Fibroblast of skin of right quadriceps (primary cell): ENCODE measurements around the gene SPACA4.
"Not testable (repeated sequence)": the region's sequence is repeated elsewhere in the genome, so short reads cannot be mapped to it uniquely, and the experiment has no call there.

Experiments used
- DNase-seq: peaks from one replicate; pipeline ENCODE4 v3.0.0-alpha.2; 2013

Gene SPACA4

GRCh38 chr19:48619692-48620585 lies 13.4 kb downstream of the SPACA4 start:
- no peak for DNase-seq

GRCh38 chr19:48623556-48624066 lies 17.1 kb downstream of the SPACA4 start:
- no peak for DNase-seq

GRCh38 chr19:48624067-48624594 lies 17.6 kb downstream of the SPACA4 start:
- peak; percentile 98 for DNase-seq

- no peak for DNase-seq
Measured at GRCh38 chr19:48624791-48625723, 18.5 kb downstream of the SPACA4 start.

GRCh38 chr19:48625891-48626327 lies 19.4 kb downstream of the SPACA4 start:
- no peak for DNase-seq

- DNase-seq = no peak
Measured at GRCh38 chr19:48627201-48627864, 20.8 kb downstream of the SPACA4 start.

- no peak for DNase-seq
Measured at GRCh38 chr19:48627865-48628314, 21.3 kb downstream of the SPACA4 start.

GRCh38 chr19:48628486-48629296 lies 22.1 kb downstream of the SPACA4 start:
- no peak for DNase-seq

- DNase-seq = no peak
Measured at GRCh38 chr19:48629297-48629598, 22.7 kb downstream of the SPACA4 start.

- no peak for DNase-seq
Measured at GRCh38 chr19:48629599-48630295, 23.2 kb downstream of the SPACA4 start.

GRCh38 chr19:48630296-48631063 lies 23.9 kb downstream of the SPACA4 start:
- DNase-seq = peak; percentile 45

- DNase-seq = no peak
Measured at GRCh38 chr19:48631225-48631624, 24.7 kb downstream of the SPACA4 start.

- DNase-seq = not testable (repeated sequence)
Measured at GRCh38 chr19:48632286-48632685, 25.7 kb downstream of the SPACA4 start.

GRCh38 chr19:48632692-48633147 lies 26.2 kb downstream of the SPACA4 start:
- no peak for DNase-seq

- DNase-seq = no peak
Measured at GRCh38 chr19:48633148-48634035, 26.9 kb downstream of the SPACA4 start.

- DNase-seq = no peak
Measured at GRCh38 chr19:48634036-48634342, 27.4 kb downstream of the SPACA4 start.

- DNase-seq = peak; percentile 95
Measured at GRCh38 chr19:48634424-48635262, 28.1 kb downstream of the SPACA4 start.

- DNase-seq = no peak
Measured at GRCh38 chr19:48635263-48635965, 28.9 kb downstream of the SPACA4 start.
